ENCODE measurements around the gene SDK2. TPM values are rescaled to one million over a fixed set of nuclear protein-coding genes. Genes with fewer than 3 reads are reported as not detected.

The SDK2 gene
- total and polyA plus RNA-seq, 2 donors from 2014 or later = 0.37 to 2.4 TPM

GRCh38 chr17:73423806-73424205, 220.4 kb downstream of the SDK2 start:
- no peaks in the 10 kb centered on the region for H3K4me1 ChIP-seq (ENCODE audit: control insufficient read depth in 2 of 3, insufficient read depth in 2 of 3, low read depth in 1 of 3, low read length in 3 of 3)
- H3K36me3 ChIP-seq (ENCODE audit: control insufficient read depth in 2 of 3, insufficient read depth in 3 of 3, low read length in 3 of 3) = no peaks in the 10 kb centered on the region
- no peaks in the 10 kb centered on the region for H3K9me3 ChIP-seq (ENCODE audit: control insufficient read depth in 2 of 3, insufficient read depth in 1 of 3, low read length in 3 of 3)
- H3K4me3 ChIP-seq (ENCODE audit: low read length in 3 of 3) = no peak overlapping the region
- intact Hi-C loops (cut with DNase I) = no loop called here
- FAIRE-seq (no peak), DNase-seq (no peak)
- no peak overlapping the region for H3K27ac ChIP-seq (ENCODE audit: low read depth in 2 of 2, low read length in 2 of 2)
- no peaks in the 10 kb centered on the region for H3K27me3 ChIP-seq (ENCODE audit: control insufficient read depth, insufficient read depth, low read length)
- no peak for TF ChIP-seq CTCF (IDR thresholded peaks at IDR 0.05; ENCODE audit: borderline replicate concordance, extremely low read depth, insufficient read depth)
- H3K9ac ChIP-seq (ENCODE audit: low read length in 3 of 3) = no peak overlapping the region

- H3K9me3 ChIP-seq (ENCODE audit: control insufficient read depth in 2 of 3, insufficient read depth in 1 of 3, low read length in 3 of 3) = no peaks in the 10 kb centered on the region
- H3K4me1 ChIP-seq (ENCODE audit: control insufficient read depth in 2 of 3, insufficient read depth in 2 of 3, low read depth in 1 of 3, low read length in 3 of 3) = no peaks in the 10 kb centered on the region
- H3K36me3 ChIP-seq (ENCODE audit: control insufficient read depth in 2 of 3, insufficient read depth in 3 of 3, low read length in 3 of 3) = no peaks in the 10 kb centered on the region
- H3K27ac ChIP-seq (ENCODE audit: low read depth in 2 of 2, low read length in 2 of 2) = no peak overlapping the region
- no peak for FAIRE-seq
- no peak overlapping the region for H3K4me3 ChIP-seq (ENCODE audit: low read length in 3 of 3)
- intact Hi-C loops (cut with DNase I) = no loop called here
- no peak for TF ChIP-seq CTCF (IDR thresholded peaks at IDR 0.05; ENCODE audit: borderline replicate concordance, extremely low read depth, insufficient read depth)
- no peak overlapping the region for H3K9ac ChIP-seq (ENCODE audit: low read length in 3 of 3)
- DNase-seq = peak in 1 of 5 donors; percentile 56
- no peaks in the 10 kb centered on the region for H3K27me3 ChIP-seq (ENCODE audit: control insufficient read depth, insufficient read depth, low read length)
Observed at GRCh38 chr17:73423159-73423715, 221.0 kb downstream of the SDK2 start.

GRCh38 chr17:73422121-73422520, 222.1 kb downstream of the SDK2 start:
- intact Hi-C loops (cut with DNase I) = no loop called here
- no peak overlapping the region for H3K9ac ChIP-seq (ENCODE audit: low read length in 3 of 3)
- no peak overlapping the region for H3K4me3 ChIP-seq (ENCODE audit: low read length in 3 of 3)
- H3K27me3 ChIP-seq (ENCODE audit: control insufficient read depth, insufficient read depth, low read length) = no peaks in the 10 kb centered on the region
- no peaks in the 10 kb centered on the region for H3K9me3 ChIP-seq (ENCODE audit: control insufficient read depth in 2 of 3, insufficient read depth in 1 of 3, low read length in 3 of 3)
- DNase-seq (peak in 1 of 5 donors; percentile 48), FAIRE-seq (no peak)
- TF ChIP-seq CTCF (IDR thresholded peaks at IDR 0.05; ENCODE audit: borderline replicate concordance, extremely low read depth, insufficient read depth) = no peak
- H3K27ac ChIP-seq (ENCODE audit: low read depth in 2 of 2, low read length in 2 of 2) = no peak overlapping the region
- H3K36me3 ChIP-seq (ENCODE audit: control insufficient read depth in 2 of 3, insufficient read depth in 3 of 3, low read length in 3 of 3) = no peaks in the 10 kb centered on the region
- H3K4me1 ChIP-seq (ENCODE audit: control insufficient read depth in 2 of 3, insufficient read depth in 2 of 3, low read depth in 1 of 3, low read length in 3 of 3) = no peaks in the 10 kb centered on the region

- Histone ChIP-seq H3K27ac (ENCODE audit: low read depth in 2 of 2, low read length in 2 of 2) (no peak overlapping the region), H3K4me1 (ENCODE audit: control insufficient read depth in 2 of 3, insufficient read depth in 2 of 3, low read depth in 1 of 3, low read length in 3 of 3) (no peaks in the 10 kb centered on the region), H3K9me3 (ENCODE audit: control insufficient read depth in 2 of 3, insufficient read depth in 1 of 3, low read length in 3 of 3) (no peaks in the 10 kb centered on the region), H3K9ac (ENCODE audit: low read length in 3 of 3) (no peak overlapping the region), H3K4me3 (ENCODE audit: low read length in 3 of 3) (no peak overlapping the region), H3K36me3 (ENCODE audit: control insufficient read depth in 2 of 3, insufficient read depth in 3 of 3, low read length in 3 of 3) (no peaks in the 10 kb centered on the region), H3K27me3 (ENCODE audit: control insufficient read depth, insufficient read depth, low read length) (no peaks in the 10 kb centered on the region)
- DNase-seq (peak in 1 of 5 donors; percentile 26), FAIRE-seq (no peak)
- intact Hi-C loops (cut with DNase I) = no loop called here
- TF ChIP-seq CTCF (IDR thresholded peaks at IDR 0.05; ENCODE audit: borderline replicate concordance, extremely low read depth, insufficient read depth) = no peak
Observed at GRCh38 chr17:73420897-73421296, 223.3 kb downstream of the SDK2 start.

Data from kidney (tissue), 14 donors.